ENCODE results near the gene ARR3. TPM values are rescaled to one million over a fixed set of nuclear protein-coding genes. Genes with fewer than 3 reads are reported as not detected.

ARR3 gene
- polyA plus RNA-seq, 1 donor from 2014 or later = not detected

DNA sequence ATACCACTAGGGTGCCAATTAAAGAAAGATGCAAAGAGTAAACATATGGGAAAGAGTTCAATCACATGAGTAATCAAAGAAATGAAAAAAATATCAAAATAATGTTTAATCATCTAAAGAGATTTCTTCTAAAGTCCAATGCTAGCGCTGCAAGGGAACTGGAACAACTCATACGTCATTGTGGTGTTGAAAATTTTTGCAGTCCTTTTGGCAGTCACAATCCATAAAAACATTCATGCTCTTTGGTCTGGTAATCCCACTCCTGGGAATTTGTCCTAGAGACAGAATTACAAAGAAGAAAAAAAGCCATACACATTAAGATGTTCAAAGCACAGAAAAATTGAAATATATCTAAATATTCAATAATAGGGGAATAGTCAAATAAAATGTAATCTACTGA, 12.7 kb upstream of the ARR3 start:
- TF ChIP-seq, protein P1, sequence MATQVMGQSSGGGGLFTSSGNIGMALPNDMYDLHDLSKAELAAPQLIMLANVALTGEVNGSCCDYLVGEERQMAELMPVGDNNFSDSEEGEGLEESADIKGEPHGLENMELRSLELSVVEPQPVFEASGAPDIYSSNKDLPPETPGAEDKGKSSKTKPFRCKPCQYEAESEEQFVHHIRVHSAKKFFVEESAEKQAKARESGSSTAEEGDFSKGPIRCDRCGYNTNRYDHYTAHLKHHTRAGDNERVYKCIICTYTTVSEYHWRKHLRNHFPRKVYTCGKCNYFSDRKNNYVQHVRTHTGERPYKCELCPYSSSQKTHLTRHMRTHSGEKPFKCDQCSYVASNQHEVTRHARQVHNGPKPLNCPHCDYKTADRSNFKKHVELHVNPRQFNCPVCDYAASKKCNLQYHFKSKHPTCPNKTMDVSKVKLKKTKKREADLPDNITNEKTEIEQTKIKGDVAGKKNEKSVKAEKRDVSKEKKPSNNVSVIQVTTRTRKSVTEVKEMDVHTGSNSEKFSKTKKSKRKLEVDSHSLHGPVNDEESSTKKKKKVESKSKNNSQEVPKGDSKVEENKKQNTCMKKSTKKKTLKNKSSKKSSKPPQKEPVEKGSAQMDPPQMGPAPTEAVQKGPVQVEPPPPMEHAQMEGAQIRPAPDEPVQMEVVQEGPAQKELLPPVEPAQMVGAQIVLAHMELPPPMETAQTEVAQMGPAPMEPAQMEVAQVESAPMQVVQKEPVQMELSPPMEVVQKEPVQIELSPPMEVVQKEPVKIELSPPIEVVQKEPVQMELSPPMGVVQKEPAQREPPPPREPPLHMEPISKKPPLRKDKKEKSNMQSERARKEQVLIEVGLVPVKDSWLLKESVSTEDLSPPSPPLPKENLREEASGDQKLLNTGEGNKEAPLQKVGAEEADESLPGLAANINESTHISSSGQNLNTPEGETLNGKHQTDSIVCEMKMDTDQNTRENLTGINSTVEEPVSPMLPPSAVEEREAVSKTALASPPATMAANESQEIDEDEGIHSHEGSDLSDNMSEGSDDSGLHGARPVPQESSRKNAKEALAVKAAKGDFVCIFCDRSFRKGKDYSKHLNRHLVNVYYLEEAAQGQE (IDR thresholded peaks at IDR 0.05; ENCODE audit: borderline replicate concordance) = no peak
- no peaks in the 10 kb centered on the region for H3K9me2 ChIP-seq (ENCODE audit: insufficient read depth, low read length)
- H4K20me1 ChIP-seq (ENCODE audit: insufficient read depth) = no peaks in the 10 kb centered on the region
- no peak overlapping the region for H3K4me2 ChIP-seq (ENCODE audit: low read length)
- H3K4me3 ChIP-seq (ENCODE audit: low read length) = no peak overlapping the region
- H3K27me3 ChIP-seq (ENCODE audit: insufficient read depth, low read depth, low read length) = no peaks in the 10 kb centered on the region
- H3F3A ChIP-seq (ENCODE audit: insufficient read depth, low read length, poor library complexity, severe bottlenecking) = no peaks in the 10 kb centered on the region
- H3K9me3 ChIP-seq (ENCODE audit: low read length) = no peaks in the 10 kb centered on the region
- no peak overlapping the region for H3K27ac ChIP-seq (ENCODE audit: low read length)
- no peak overlapping the region for H2AFZ ChIP-seq (ENCODE audit: low read depth, low read length)
- no peaks in the 10 kb centered on the region for H3K36me3 ChIP-seq (ENCODE audit: insufficient read depth, low read length)
- H3K9ac ChIP-seq (ENCODE audit: low read length) = no peak overlapping the region
- H3K79me2 ChIP-seq (replicated peaks; ENCODE audit: insufficient read depth, low read length) = no peaks in the 10 kb centered on the region

DNA sequence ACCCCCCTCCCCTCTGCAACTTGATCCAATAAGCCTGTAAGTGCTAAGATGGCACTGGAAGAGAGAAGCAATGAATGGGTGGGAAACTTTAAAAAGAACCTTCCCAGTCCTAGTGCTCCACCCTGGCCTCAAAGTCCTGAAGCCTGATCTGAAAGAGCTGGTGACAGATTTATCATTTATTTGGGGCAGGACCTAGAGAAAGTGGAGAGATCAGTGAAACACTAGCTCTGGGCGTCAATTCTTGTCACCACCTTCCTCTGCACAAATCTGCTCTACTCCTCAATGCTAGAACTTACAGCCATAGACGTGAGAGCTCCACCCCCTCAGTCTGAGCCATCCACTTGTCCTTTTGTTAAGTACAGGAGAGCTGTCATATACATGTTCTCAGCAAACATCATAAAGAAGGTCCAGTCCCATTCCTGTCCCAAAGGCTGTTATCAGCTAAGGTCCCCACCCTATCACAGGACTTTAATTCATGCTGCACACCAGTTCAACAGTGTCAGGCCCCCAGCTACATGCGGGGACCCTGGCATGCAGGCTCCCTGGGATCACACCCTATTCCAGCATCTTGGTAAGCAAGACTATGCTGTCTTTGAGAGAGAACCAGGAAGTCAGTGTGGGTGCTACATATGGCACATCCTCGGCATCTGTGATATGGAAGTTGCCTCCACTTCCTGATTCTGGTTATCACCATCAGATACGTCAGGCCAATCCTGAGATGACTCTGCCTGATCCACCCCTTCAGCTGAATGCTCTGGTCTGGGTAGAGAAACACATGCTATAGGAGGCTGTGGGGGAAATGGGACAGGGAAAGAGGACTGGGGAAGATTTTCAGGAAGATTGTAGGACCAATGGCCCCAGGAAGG, 10.5 kb upstream of the ARR3 start:
- H4K20me1 ChIP-seq (ENCODE audit: insufficient read depth) = no peaks in the 10 kb centered on the region
- TF ChIP-seq EP300 (conservative IDR thresholded peaks at IDR 0.05; ENCODE audit: poor library complexity, severe bottlenecking) = no peak
- TF ChIP-seq, protein P1 (IDR thresholded peaks at IDR 0.05; ENCODE audit: borderline replicate concordance) = no peak
- no peak for TF ChIP-seq POLR2AphosphoS5 (IDR thresholded peaks at IDR 0.05)
- TF ChIP-seq TAF1 (IDR thresholded peaks at IDR 0.05; ENCODE audit: low read depth) = no peak
- TF ChIP-seq RAD21 (conservative IDR thresholded peaks at IDR 0.05) = no peak
- TF ChIP-seq SMC3 (conservative IDR thresholded peaks at IDR 0.05; ENCODE audit: poor library complexity) = no peak
- no peak for TF ChIP-seq MXI1 (conservative IDR thresholded peaks at IDR 0.05; ENCODE audit: poor library complexity, severe bottlenecking)
- TF ChIP-seq, protein P2, sequence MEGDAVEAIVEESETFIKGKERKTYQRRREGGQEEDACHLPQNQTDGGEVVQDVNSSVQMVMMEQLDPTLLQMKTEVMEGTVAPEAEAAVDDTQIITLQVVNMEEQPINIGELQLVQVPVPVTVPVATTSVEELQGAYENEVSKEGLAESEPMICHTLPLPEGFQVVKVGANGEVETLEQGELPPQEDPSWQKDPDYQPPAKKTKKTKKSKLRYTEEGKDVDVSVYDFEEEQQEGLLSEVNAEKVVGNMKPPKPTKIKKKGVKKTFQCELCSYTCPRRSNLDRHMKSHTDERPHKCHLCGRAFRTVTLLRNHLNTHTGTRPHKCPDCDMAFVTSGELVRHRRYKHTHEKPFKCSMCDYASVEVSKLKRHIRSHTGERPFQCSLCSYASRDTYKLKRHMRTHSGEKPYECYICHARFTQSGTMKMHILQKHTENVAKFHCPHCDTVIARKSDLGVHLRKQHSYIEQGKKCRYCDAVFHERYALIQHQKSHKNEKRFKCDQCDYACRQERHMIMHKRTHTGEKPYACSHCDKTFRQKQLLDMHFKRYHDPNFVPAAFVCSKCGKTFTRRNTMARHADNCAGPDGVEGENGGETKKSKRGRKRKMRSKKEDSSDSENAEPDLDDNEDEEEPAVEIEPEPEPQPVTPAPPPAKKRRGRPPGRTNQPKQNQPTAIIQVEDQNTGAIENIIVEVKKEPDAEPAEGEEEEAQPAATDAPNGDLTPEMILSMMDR (IDR thresholded peaks at IDR 0.05; ENCODE audit: poor library complexity, severe bottlenecking) = no peak
- TF ChIP-seq EZH2 (IDR thresholded peaks at IDR 0.05; ENCODE audit: borderline replicate concordance, insufficient read depth, low read length, poor library complexity, severe bottlenecking) = no peak
- no peak overlapping the region for H3K4me3 ChIP-seq (ENCODE audit: low read length)
- H3K27ac ChIP-seq (ENCODE audit: low read length) = no peak overlapping the region
- no peaks in the 10 kb centered on the region for H3K36me3 ChIP-seq (ENCODE audit: insufficient read depth, low read length)
- no peaks in the 10 kb centered on the region for H3K9me3 ChIP-seq (ENCODE audit: low read length)
- no peaks in the 10 kb centered on the region for H3K79me2 ChIP-seq (replicated peaks; ENCODE audit: insufficient read depth, low read length)
- H3F3A ChIP-seq (ENCODE audit: insufficient read depth, low read length, poor library complexity, severe bottlenecking) = no peaks in the 10 kb centered on the region
- no peak overlapping the region for H3K4me2 ChIP-seq (ENCODE audit: low read length)
- H3K9ac ChIP-seq (ENCODE audit: low read length) = no peak overlapping the region
- no peaks in the 10 kb centered on the region for H3K27me3 ChIP-seq (ENCODE audit: insufficient read depth, low read depth, low read length)
- H3K9me2 ChIP-seq (ENCODE audit: insufficient read depth, low read length) = no peaks in the 10 kb centered on the region
- no peak overlapping the region for H2AFZ ChIP-seq (ENCODE audit: low read depth, low read length)
